ENCODE data around the gene EMILIN1.
A peak's percentile ranks its signal among the peaks of the same experiment; 100 is the strongest.

Gene EMILIN1

GRCh38 chr2:27078267-27079194 lies at the start of gene EMILIN1:
TSS of gene EMILIN1 (plus strand) at chr2:27078615. CDS start at chr2:27079066, 451 bp downstream.
- DNase-seq = no peak

GRCh38 chr2:27029051-27029450 lies 49.4 kb upstream of the EMILIN1 start:
- no peak for DNase-seq

GRCh38 chr2:27032495-27033252 lies 45.7 kb upstream of the EMILIN1 start, which contains the start of gene TMEM214:
TSS of gene TMEM214 (plus strand) at chr2:27032965. CDS start at chr2:27033016, 51 bp downstream.
- DNase-seq = peak; percentile 83

GRCh38 chr2:27033253-27033852 lies 45.1 kb upstream of the EMILIN1 start:
- no peak for DNase-seq

- DNase-seq = no peak
These were observed 40.4 kb upstream of the EMILIN1 start for GRCh38 chr2:27038012-27038411.

GRCh38 chr2:27038631-27039339 lies 39.6 kb upstream of the EMILIN1 start:
- no peak for DNase-seq

GRCh38 chr2:27039426-27039825 lies 39.0 kb upstream of the EMILIN1 start:
- DNase-seq = no peak

GRCh38 chr2:27039871-27040270 lies 38.5 kb upstream of the EMILIN1 start:
- no peak for DNase-seq

- no peak for DNase-seq
These were observed 38.1 kb upstream of the EMILIN1 start for GRCh38 chr2:27040282-27040681.

- no peak for DNase-seq
These were observed 36.7 kb upstream of the EMILIN1 start for GRCh38 chr2:27041752-27042151.

- no peak for DNase-seq
These were observed 36.2 kb upstream of the EMILIN1 start for GRCh38 chr2:27042159-27042661.

GRCh38 chr2:27042985-27043634 lies 35.3 kb upstream of the EMILIN1 start:
- DNase-seq = no peak

GRCh38 chr2:27049422-27050280 lies 28.8 kb upstream of the EMILIN1 start:
- no peak for DNase-seq

- peak; percentile 87 for DNase-seq
These were observed 28.0 kb upstream of the EMILIN1 start for GRCh38 chr2:27050281-27050995.

GRCh38 chr2:27050996-27051901 lies 27.2 kb upstream of the EMILIN1 start, which contains the start of gene AGBL5:
TSS of gene AGBL5 (plus strand) at chr2:27051668. CDS start at chr2:27052959, 1,291 bp downstream.
- DNase-seq = peak; percentile 91

- DNase-seq = no peak
These were observed 26.3 kb upstream of the EMILIN1 start for GRCh38 chr2:27051902-27052645.

- no peak for DNase-seq
These were observed 25.1 kb upstream of the EMILIN1 start for GRCh38 chr2:27053321-27053720.

GRCh38 chr2:27053776-27054175 lies 24.6 kb upstream of the EMILIN1 start:
- DNase-seq = no peak
